Hippocampal formation (tissue), 2 donors: ENCODE data around the gene RNF141.

ENCODE experiments used
- DNase-seq, 2 donors: peaks; one replicate each; lab custom pipeline; 2025; lab: John Stamatoyannopoulos, UW

Gene RNF141, protein sequence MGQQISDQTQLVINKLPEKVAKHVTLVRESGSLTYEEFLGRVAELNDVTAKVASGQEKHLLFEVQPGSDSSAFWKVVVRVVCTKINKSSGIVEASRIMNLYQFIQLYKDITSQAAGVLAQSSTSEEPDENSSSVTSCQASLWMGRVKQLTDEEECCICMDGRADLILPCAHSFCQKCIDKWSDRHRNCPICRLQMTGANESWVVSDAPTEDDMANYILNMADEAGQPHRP

DNA sequence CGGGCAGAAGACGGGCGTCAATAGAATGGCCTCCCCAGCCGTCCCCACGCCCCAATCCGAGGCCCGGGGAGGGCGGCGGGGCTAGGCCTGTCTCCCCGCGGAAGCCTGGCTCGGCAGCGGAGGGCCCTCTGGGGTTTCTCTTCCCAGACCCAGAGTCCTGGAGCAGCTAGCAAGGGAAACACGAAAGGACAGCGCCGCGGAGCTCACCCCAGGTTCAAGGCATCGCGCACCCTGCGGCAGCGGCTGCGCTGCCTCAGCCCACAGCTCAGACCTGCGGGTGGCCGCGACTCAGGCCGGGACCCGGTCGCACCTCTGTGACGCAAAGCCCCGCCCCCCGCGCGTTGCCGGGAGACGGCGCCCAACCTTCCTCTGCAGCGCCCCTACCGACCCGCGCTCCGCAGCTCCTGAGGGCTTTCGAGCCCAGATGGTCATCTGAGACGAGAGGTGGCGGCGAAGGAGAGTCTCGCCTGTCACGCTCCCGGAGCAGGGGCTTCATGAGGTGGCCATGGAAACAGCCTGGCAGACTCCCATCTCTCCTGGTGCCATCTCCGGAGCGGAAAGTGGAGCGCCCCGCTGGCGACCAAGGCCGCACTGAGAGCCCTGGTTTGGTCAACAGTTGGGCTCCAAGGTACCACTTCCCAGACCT, at the start of gene RNF141:
Gene RNF141, minus strand, starts transcription at position 273 of the 646 bp plus-strand sequence. CDS start 7,029 bp downstream, outside the sequence.
- peak; percentile 88 to 90 for DNase-seq

DNA sequence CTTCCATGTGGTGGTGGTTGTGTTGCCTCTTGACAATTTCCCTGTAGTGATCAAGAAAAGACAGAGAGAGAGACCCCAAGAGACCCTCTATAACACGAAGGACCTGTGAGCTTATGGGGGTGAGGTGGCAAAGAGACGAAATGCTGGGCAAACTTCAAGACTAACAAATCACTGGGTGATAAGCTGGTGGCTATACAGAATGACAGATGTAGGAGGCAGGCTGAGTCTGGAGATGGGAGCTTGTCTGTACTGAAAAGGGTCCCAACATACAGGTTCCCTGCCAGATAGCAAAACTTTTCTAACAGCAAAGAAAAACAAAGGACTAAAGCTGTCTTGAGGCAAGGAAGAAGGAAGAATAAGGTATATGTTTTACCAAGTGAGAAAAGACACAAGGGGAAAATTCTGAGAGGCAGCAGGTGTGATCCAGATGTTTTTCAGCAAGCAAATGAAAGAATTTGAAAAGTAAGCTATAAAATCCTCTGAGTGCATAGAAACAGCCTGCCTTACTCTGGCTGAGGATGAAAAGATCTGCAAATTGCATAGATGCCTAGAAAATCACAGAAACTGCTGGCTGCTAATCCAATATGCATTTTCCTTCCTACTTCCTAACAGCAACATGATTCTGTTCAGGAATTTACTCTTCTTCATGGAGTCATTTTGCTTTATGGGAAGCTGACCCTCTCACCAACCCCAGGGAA, 49.4 kb upstream of the RNF141 start:
- DNase-seq, result no peak

DNA sequence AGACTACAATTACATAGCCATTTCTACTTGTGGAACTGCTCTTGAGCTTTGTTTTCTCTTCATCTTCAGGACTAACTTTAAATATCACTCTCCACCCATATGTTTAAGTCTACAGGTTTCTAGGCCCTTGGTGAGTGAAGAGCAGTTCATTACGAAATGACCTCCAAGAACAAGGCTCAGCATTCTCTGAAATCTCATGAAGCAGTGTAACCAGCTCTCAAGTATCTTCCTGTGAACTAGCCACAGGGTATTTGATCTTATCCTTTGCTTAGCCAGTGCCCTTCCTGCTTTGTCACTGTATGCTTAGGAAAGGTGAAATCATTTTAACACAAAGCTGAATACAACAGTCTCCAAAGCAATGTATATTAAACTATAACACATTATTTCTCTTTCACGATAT, 47.9 kb upstream of the RNF141 start:
- DNase-seq, result no peak

DNA sequence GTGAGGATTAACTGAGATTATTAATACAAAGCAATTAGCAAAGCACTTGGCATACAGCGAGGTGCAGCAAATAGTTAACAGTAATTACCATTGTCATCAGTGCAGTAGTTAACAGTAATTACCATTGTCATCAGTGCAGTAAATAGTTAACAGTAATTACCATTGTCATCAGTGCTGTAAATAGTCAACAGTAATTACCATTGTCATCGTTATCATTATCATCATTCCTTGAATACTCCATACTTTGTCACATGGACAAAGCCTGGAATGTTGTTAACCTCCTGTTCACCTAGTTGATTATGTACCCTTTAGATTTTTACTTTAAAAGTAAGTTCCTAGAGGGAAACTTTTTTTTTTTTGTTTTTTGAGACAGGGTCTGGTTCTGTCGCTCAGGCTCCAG, 47.0 kb upstream of the RNF141 start:
- no peak for DNase-seq

DNA sequence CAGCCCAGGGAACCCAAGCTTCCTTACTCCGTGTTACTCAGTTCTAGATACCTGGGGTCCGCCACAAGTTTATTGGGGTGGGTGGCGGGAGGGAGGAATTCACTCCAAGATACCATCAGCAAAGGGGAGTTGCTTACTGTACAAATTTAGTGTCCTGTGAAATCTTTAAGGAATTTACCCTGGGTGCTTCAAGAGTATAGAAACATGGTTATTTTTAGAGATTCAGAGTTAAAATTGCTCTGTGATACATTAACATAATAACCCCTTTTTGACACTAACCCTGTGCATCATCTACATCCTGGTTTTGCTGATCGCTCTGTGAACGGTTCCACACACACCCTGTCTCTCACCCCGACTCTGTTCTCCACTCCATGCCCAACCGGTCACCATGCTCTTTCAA, 46.4 kb upstream of the RNF141 start:
- DNase-seq, result no peak

DNA sequence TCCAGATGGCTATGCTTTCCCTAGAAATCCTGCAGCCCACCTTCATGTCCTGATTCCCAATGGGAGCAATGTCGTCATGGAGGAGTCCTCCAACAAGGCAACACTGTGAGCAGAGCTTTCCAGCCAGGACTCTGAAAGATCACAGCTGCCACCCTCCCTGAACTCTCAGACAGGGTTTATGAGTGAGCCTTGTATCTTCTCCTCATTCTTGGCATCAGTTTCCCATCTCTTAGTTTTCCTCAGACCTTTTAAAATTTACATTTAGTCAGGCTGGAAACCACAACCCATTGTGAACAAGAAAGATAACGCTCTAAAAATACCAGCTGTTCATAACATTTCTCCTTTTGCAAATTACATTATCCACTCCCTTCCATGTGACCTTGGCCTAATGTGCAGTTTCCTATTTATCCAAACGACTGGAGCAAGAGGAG, 43.1 kb upstream of the RNF141 start:
- no peak for DNase-seq

DNA sequence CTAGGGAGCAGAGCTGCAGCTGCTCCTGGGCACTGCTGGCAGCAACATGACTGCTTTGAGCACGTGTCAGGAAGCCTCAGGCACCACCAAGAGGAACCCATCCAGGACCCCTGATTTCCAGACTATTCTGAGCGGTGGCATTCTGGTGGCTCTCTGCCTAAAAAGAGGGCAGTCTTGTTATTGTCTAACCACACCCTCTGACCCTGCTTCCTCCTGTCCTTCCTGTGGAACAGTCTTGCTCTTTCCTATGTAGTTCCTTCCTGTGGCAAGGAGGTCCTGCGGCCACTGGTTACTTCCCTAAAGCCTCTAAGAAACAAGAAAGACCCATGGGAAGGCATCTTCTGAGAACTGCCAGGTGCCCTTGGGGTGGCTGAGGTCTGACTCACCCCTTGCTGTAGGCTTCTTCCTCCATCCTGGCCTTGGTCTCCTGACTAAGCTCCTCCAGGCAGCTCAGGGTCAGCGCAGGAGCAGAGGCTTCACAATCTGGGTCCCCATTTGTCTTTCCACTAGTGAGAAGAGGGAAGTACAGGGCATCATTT, 40.6 kb upstream of the RNF141 start:
- DNase-seq, result peak in 1 of 2 donors; percentile 35

DNA sequence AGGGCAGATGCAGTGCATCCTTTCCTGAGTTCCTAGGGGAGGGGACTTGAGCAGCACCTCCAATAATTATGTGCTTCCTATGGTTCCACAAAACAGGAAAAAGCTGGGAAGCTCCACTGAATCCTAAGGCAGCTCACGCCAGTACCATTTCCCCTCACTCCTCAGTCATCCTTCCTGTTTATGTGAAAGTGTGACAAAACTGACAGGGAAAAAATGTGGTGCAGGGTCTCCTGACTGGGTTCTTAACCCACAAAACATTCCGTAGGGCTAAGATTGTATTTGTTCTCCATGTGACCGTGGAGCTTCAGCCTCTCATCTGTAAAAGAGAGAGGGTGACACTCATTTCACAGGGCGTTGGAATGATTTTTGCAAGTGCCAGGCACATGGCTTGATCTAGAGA, 39.6 kb upstream of the RNF141 start:
- DNase-seq, result no peak

DNA sequence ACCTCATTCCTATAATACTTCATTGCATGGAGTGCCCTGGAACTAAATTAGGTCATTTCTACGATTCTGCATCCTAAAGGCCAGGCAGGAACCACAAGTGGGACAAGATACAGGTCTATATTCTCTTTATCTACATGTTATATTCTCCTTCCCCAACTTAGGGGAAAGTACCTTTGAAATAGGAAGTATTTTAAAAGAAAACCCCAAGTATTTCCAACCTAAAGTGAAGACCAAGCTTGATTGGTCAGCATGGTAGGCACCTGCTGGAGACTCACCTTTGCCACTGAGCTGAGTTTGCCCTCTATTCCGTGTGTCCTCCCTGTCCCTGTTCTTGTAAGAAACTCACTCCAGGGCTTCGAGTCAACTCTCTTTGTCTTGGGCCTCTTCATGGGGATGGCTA, 38.7 kb upstream of the RNF141 start:
- no peak for DNase-seq

DNA sequence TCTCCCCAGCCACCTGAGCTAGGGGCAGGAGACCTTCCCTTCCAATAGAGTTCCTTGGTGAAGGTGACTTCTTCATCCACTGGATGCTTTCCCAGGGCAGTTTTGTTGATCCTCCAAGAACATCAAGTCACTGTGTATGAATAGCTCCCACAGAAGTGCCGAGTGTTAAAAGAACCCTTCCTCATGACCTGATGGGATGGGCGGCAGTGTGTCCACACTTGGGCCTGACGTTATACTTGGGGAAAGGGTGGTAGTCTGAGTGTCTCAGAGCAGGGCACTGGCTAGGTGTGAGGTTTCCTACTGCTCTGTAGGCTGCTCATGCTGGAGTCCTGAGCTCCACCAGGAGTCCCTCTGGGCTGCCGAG, 35.0 kb upstream of the RNF141 start:
- no peak for DNase-seq

DNA sequence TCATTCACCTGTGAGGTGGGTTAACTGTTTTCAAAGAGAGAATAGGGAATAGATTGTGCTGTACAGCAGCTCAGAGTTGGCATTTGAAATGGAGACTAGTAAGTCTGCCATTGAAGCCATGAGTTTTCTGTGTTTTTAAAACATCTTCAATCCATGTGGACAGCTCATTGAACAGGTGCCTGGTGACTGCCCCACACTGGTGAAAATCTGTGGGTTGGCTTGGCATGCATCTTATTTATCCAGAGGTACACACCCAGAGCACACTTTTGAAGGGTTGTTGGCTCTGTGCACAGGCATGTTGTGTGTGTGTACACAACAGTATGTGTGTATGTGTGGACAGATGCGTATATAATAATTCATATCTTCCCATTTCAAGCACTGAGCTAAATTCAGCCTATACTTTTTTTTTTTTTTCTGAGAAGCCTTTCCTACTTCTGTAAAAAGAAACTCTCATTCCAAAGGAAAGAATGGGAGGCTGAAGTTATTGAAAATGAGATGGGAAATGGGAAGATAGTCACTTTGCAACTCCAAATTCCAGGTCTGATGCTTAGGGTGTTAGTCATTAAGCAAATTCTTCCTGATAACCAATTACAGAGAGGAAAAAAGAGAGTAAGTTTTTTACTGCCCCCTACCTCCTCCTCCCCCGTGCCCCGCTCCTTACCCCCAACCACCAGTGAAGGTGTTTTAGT, 34.5 kb upstream of the RNF141 start:
- no peak for DNase-seq

DNA sequence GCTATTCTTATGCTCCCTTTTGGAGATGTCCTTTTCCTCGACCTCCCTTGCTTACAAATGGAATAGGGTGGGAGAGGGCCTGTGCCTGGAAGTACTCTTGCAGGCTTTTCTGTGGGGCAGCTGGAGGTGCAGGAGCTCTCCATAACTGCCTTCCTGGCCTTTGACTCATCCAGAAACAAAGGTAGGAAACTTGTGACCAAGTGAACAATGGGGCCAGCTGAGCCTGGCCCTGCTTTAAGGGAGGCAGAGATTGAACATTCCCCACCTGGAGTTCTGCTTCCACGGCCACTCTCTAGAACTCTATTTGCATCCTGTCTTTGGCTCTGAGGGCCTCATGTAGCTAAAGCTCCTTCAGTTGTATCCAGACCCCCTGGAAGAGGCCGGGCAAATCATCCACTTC, 32.6 kb upstream of the RNF141 start:
- DNase-seq, result no peak

DNA sequence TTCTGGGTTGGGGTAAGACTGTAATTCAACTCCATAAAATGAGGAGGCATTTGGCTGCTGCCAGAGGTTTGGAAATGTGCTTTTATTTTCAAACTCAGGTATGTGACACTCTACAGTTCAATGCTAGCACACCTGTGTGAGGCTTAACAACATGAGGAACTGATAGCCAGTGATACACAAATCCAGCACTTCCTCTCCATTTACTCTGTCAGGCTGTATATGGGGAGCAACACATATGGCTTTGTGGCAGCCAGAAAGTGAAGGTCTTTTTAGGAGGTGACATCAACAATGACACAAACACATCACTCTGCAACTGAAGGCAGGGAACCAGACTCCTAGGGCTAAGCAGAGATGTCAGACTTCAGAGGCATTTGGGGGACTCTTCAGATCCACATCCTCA, 32.0 kb upstream of the RNF141 start:
- DNase-seq, result no peak

DNA sequence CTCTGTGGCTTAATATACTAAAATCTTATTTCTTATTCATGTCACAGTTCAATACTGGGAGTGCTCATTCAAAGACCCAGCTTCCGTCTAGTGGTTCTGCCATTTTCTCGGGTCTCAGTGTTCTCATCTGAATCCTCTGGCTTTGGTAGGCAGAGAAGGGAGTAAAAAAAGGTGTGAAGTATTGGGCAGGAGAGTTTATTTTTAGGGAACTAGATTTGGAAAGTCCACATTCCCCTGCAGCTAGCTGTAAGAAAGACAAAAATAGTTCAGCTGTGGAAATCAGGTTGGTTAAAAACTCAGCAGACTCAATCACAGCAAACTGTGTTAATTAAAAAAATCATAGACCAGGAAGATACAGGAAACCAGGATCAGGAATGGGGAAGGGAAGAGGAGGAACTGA, 31.5 kb upstream of the RNF141 start:
- peak in 1 of 2 donors; percentile 16 for DNase-seq

DNA sequence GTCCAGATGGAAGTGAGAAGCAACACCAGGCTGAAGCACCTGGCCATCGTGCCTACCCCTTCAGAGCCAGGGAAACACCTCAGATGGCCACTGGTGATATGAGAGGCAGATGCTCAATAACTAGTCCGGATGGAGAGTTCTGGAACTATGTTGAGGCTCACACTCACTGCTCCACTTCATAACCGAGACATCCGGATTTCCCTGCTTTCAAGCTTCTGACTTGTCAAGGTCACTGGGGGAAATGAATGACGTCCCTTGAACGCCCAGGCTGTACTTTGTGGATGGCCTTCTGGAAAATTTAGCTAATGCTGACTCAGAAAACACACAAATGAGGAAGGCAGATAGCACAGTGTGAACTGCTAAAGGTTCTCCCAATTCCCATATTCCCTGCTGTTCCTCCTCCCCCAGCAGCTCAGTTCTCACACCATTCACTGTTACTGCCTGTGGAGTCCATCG, 27.5 kb upstream of the RNF141 start, which contains the start of gene LYVE1:
Gene LYVE1, minus strand, starts transcription at position 180 of the 456 bp plus-strand sequence. Its CDS starts 133 bp downstream, at position 47.
- DNase-seq, result no peak

DNA sequence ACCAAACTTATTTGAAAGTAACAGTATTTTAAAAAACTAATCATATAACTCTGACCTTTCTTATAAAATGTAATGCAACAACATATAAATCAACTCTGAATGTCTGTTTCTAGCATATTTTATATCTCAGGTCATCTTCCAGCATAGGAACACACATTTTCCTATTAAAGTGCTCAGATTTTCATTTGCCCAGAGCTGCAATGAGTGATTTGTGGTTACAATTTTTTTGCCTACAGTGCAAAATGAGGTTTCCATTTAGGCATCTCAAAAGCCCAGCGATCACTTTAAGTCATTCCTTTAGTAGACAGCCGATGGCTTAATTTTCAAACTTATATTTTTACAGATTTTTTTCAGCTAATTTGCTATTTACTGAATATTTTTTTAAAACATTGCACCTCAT, 26.5 kb upstream of the RNF141 start:
- no peak for DNase-seq

DNA sequence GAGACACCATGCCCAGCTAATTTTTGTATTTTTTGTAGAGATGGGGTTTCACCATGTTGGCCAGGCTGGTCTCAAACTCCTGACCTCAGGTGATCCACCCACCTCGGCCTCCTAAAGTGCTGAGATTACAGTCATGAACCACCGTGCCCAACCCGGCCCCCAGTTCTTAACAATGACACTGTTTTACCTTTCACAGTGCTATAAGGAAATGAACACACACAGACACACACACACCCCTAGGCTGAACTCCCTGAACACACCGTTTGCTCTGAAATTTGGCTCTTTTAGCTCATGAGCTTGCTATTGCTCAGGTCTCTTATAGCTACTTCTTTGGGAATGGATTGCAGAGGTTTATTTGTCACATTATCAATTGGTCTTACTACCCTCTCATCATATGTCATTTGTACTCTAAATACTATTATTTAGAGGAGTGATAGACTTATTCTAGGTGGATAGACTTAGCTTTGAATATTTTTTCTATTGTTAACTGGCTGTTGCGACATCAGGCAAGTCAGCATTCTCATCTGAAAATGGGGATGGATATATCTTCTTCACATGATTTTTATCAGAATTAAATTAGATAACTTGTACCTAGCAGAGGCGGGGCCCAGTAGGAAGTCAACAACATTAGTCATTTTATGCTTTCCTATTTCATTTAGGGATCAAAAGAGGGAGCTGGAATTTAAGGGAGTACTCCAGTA, 25.4 kb upstream of the RNF141 start:
- DNase-seq, result no peak

DNA sequence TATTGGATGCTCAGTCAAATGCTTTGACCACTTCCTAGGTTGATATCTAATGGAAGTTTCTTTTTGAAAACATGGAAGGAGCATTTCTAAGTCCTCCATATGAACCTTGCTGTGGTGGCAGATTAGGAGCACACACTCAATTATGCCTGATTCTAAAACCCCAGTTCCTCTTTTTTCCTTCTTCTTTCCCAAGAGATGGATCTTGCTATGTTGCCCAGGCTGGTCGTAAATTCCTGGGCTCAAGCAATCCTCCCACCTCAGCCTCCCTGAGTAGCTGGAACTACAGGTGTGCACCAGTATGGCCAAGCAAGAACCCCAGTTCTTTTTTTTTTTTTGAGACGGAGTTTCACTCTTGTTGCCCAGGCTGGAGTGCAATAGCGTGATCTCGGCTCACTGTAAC, 24.5 kb upstream of the RNF141 start:
- DNase-seq, result no peak

DNA sequence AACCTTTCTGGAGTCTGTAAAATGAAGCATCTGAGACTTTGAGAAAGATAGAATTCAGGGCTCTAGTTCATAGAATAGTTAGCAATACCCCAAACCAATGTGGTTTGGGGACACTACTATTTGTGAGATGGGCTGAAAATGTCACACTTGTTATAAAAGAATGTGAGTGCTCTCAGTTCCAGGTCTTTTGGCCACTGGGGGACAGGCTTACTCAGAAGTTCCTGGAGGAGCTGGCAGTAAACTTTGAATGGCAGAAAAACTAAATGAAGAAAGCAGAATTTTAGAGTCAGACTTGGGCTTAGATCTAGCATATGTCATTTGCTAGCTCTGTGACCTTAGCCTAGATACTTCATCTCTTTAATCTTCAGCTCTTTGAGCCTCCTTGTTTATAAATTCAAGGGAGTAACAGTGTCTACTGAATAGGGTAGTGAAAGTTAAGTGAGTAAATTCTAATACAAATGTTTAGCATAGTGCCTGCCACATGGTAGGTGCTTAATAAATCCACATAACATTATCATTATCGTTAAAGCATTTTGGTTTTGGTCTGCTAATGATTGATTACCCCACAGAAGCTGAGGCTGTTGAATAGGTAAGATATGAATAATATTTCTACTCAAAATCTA, 23.8 kb upstream of the RNF141 start:
- DNase-seq, result no peak

DNA sequence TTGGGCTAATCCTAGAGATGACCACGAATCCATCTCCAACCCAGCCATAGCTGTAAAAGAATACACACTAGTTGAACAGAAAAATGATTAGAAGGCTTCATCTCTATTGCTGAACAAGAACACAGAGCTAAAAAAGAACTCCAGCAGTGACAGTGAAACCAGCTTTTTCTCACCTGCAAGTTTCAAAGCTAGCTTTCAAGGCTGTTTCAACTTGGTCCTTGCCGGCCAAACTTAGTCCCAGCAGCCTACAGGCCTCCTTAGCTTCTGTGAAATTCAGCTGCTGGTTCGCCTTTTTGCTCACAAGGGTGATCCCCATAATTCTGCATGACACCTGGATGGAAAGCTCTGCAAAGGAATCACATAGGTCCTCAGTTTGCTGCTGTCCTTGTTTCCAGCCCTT, 23.0 kb upstream of the RNF141 start:
- DNase-seq, result no peak

DNA sequence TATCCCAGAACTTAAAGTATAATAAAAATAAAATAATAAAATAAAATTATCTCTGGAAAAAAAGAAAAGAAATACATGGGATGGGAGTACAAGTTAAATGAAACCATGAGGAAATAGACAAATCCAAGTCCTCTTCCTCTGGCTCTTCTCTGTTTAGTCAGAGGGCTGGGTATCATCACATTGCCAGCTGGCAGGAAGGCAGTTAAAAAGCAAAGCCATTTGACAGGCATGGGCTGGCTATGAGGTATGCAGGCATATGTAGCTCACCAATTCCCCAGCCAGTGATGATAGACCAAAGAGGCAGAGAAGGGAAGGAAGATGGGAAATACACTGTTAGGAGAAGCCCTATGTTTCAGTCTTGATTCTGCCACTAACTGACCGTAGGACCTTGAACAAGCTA, 21.0 kb upstream of the RNF141 start:
- no peak for DNase-seq
